Upper lobe of left lung (tissue), 6 donors: ENCODE measurements around the gene KCNRG. TPM values are rescaled to one million over a fixed set of nuclear protein-coding genes. Genes with fewer than 3 reads are reported as not detected.
"Not testable (repeated sequence)": the region's sequence is repeated elsewhere in the genome, so short reads cannot be mapped to it uniquely, and the experiment has no call there.

ENCODE experiments used
- ATAC-seq, 2 donors: fragments of 200-7000 bp; cut with Tn5 transposase; one replicate each; pipeline ENCODE4 v1.9.1; 2022; ENCODE audit warnings: mild to moderate bottlenecking in 2 of 2, moderate library complexity in 2 of 2; ENCODE audit not compliant: low FRiP score in 2 of 2
- DNase-seq, 2 donors: peaks; one replicate each; pipeline ENCODE4 v3.0.0-alpha.2; 2019 to 2020
- H3K27ac ChIP-seq, 4 donors: fragments of 200-600 bp; sonication (generic); one replicate each; pipeline ENCODE4 v1.5.1; 2016 to 2019
- H3K27me3 ChIP-seq, 4 donors: fragments of 200-600 bp; sonication (generic); one replicate each; pipeline ENCODE4 v1.5.1; 2017 to 2019
- H3K36me3 ChIP-seq, 4 donors: fragments of 200-600 bp; sonication (generic); one replicate each; pipeline ENCODE4 v1.5.1; 2016 to 2019
- H3K4me1 ChIP-seq, 4 donors: fragments of 200-600 bp; sonication (generic); one replicate each; pipeline ENCODE4 v1.5.1; 2018 to 2019
- H3K4me3 ChIP-seq, 4 donors: fragments of 200-600 bp; sonication (generic); one replicate each; pipeline ENCODE4 v1.5.1; 2017 to 2019; ENCODE audit warnings: mild to moderate bottlenecking in 2 of 4, moderate library complexity in 1 of 4
- H3K9me3 ChIP-seq, 4 donors: fragments of 200-600 bp; sonication (generic); one replicate each; pipeline ENCODE4 v1.5.1; 2018 to 2019
- CTCF ChIP-seq, 6 experiments: fragments of 450-650 bp in 4 of 6; fragments of 200-600 bp in 2 of 6; sonication (generic) in 2 of 6; IDR thresholded peaks; one replicate each; pipeline ENCODE4 v1.5.1; 2016 to 2019; ENCODE audit warnings: antibody characterized with exemption in 6 of 6
- EP300 ChIP-seq, 4 donors: sonication (generic); formaldehyde crosslinking; IDR thresholded peaks; one replicate each; pipeline ENCODE4 v1.5.1; 2017; ENCODE audit warnings: antibody characterized with exemption in 4 of 4, control low read depth in 2 of 4
- POLR2A ChIP-seq, 4 donors: fragments of 450-650 bp; IDR thresholded peaks; one replicate each; pipeline ENCODE4 v1.5.1; 2016 to 2017; ENCODE audit warnings: antibody characterized with exemption in 4 of 4, mild to moderate bottlenecking in 2 of 4
- POLR2AphosphoS5 ChIP-seq, 2 donors: sonication (generic); formaldehyde crosslinking; IDR thresholded peaks; one replicate each; pipeline ENCODE4 v1.5.1; 2017; ENCODE audit warnings: antibody characterized with exemption in 2 of 2
- WGBS, 2 donors: methylation state at CpG; one replicate each; pipeline ENCODE4 v1.1.5; 2017 to 2018; 5-methylcytosine and 5-hydroxymethylcytosine counted together
- total RNA-seq, 6 donors: library from RNA; depleted of rRNA in 4 of 6; stranded (reverse); fragments of >200 nt in 4 of 6; gene quantifications; one replicate each; pipeline versions ENCODE4 v1.1.0 to v1.2.1, GENCODE V29; 2016 to 2021
- donor health status: DM: no; HTN: no; CAD: no; lungs with moderate emphysema.
- donor health status: DM: no; HTN: yes; CAD: no; lungs with severe emphysema.

KCNRG gene
- total RNA-seq, 6 donors from 2014 or later = 0.89 to 12.6 (median 3.4) TPM

GRCh38 chr13:49976314-49977258 lies 38.7 kb upstream of the KCNRG start:
- H3K4me3 ChIP-seq = no peak overlapping the region
- ATAC-seq (peak; percentile 85 to 87), DNase-seq (peak in 1 of 2 donors; percentile 69)
- H3K36me3 ChIP-seq = peaks cover 0 to 5% (median 0%) of the 10 kb centered on the region in 4 donors
- TF ChIP-seq EP300 (IDR thresholded peaks at IDR 0.05) = no peak
- TF ChIP-seq POLR2A (IDR thresholded peaks at IDR 0.05) = no peak
- TF ChIP-seq POLR2AphosphoS5 (IDR thresholded peaks at IDR 0.05) = no peak
- peak; percentile 58 to 89 (median 84) for TF ChIP-seq CTCF (IDR thresholded peaks at IDR 0.05)
- H3K4me1 ChIP-seq = peaks cover 0 to 2% (median 0%) of the 10 kb centered on the region in 4 donors
- no peak overlapping the region for H3K27ac ChIP-seq
- no peaks in the 10 kb centered on the region for H3K27me3 ChIP-seq
- H3K9me3 ChIP-seq = no peaks in the 10 kb centered on the region
- WGBS, 2 donors = 50 to 51% methylated on average over 8 of the region's 8 CpGs

GRCh38 chr13:49977992-49978391 lies 37.3 kb upstream of the KCNRG start:
- no peak for DNase-seq
- H3K4me1 ChIP-seq = no peaks in the 10 kb centered on the region
- H3K27me3 ChIP-seq = no peaks in the 10 kb centered on the region
- WGBS, 2 donors = 69 to 82% methylated on average over 3 of the region's 3 CpGs
- no peaks in the 10 kb centered on the region for H3K9me3 ChIP-seq
- peaks cover 0 to 5% (median 0%) of the 10 kb centered on the region in 4 donors for H3K36me3 ChIP-seq
- H3K27ac ChIP-seq = no peak overlapping the region
- no peak overlapping the region for H3K4me3 ChIP-seq
- TF ChIP-seq POLR2A (IDR thresholded peaks at IDR 0.05) (no peak), POLR2AphosphoS5 (IDR thresholded peaks at IDR 0.05) (no peak), EP300 (IDR thresholded peaks at IDR 0.05) (no peak)
- peak in 1 of 2 donors; percentile 16 for ATAC-seq

GRCh38 chr13:49980266-49980665 lies 35.0 kb upstream of the KCNRG start:
- no peak for ATAC-seq
- TF ChIP-seq EP300 (IDR thresholded peaks at IDR 0.05) = no peak
- TF ChIP-seq POLR2AphosphoS5 (IDR thresholded peaks at IDR 0.05) = no peak
- no peak for TF ChIP-seq CTCF (IDR thresholded peaks at IDR 0.05)
- no peak for TF ChIP-seq POLR2A (IDR thresholded peaks at IDR 0.05)
- H3K27ac ChIP-seq = no peak overlapping the region

GRCh38 chr13:49985129-49985528 lies 30.1 kb upstream of the KCNRG start:
- Histone ChIP-seq H3K4me3 (no peak overlapping the region), H3K36me3 (peaks cover 0 to 4% (median 1%) of the 10 kb centered on the region in 4 donors), H3K27me3 (no peaks in the 10 kb centered on the region), H3K4me1 (no peaks in the 10 kb centered on the region), H3K27ac (no peak overlapping the region), H3K9me3 (no peaks in the 10 kb centered on the region)
- ATAC-seq (no peak), DNase-seq (no peak)
- 82 to 94% methylated on average over 2 of the region's 2 CpGs for whole genome bisulfite sequencing, 2 donors
- TF ChIP-seq POLR2AphosphoS5 (IDR thresholded peaks at IDR 0.05) (no peak), POLR2A (IDR thresholded peaks at IDR 0.05) (no peak), EP300 (IDR thresholded peaks at IDR 0.05) (no peak), CTCF (IDR thresholded peaks at IDR 0.05) (no peak)

More at GRCh38 chr13:49980266-49980665, 35.0 kb upstream of the KCNRG start:
- no peaks in the 10 kb centered on the region for H3K36me3 ChIP-seq
- no peaks in the 10 kb centered on the region for H3K4me1 ChIP-seq
- no peak for DNase-seq
- H3K27me3 ChIP-seq = no peaks in the 10 kb centered on the region
- no peak overlapping the region for H3K4me3 ChIP-seq
- H3K9me3 ChIP-seq = no peaks in the 10 kb centered on the region

GRCh38 chr13:49986471-49986870 lies 28.8 kb upstream of the KCNRG start:
- Histone ChIP-seq H3K36me3 (peaks cover 0 to 4% (median 1%) of the 10 kb centered on the region in 4 donors), H3K4me3 (no peak overlapping the region), H3K27me3 (no peaks in the 10 kb centered on the region), H3K4me1 (no peaks in the 10 kb centered on the region), H3K27ac (no peak overlapping the region), H3K9me3 (no peaks in the 10 kb centered on the region)
- no peak for ATAC-seq
- WGBS, 2 donors = 69 to 84% methylated on average over 7 of the region's 7 CpGs
- no peak for TF ChIP-seq EP300 (IDR thresholded peaks at IDR 0.05)
- no peak for TF ChIP-seq CTCF (IDR thresholded peaks at IDR 0.05)
- no peak for TF ChIP-seq POLR2AphosphoS5 (IDR thresholded peaks at IDR 0.05)
- no peak for TF ChIP-seq POLR2A (IDR thresholded peaks at IDR 0.05)
- DNase-seq = peak in 1 of 2 donors; percentile 32

GRCh38 chr13:49990612-49991011 lies 24.6 kb upstream of the KCNRG start:
- H3K4me1 ChIP-seq, H3K9me3 ChIP-seq, H3K27me3 ChIP-seq, H3K27ac ChIP-seq, DNase-seq, H3K4me3 ChIP-seq, H3K36me3 ChIP-seq, ATAC-seq: not testable (repeated sequence)
- 89 to 90% methylated on average over 6 of the region's 6 CpGs for WGBS, 2 donors
